Neural progenitor cell (in vitro differentiated cells): ENCODE data around the gene RTN4RL2. TPM values are rescaled to one million over a fixed set of nuclear protein-coding genes. Genes with fewer than 3 reads are reported as not detected.

Source experiments
- DNase-seq: peaks from one replicate; pipeline ENCODE4 v3.0.0-alpha.2; 2016; ENCODE audit warnings: low spot score
- H2AFZ ChIP-seq: fragments of 200-600 bp; sonication (generic); replicated peaks from 2 replicates; pipeline ENCODE4 v1.6.1; 2016; ENCODE audit warnings: antibody characterized with exemption
- H3F3A ChIP-seq: fragments of 200-600 bp; sonication (generic); 2 replicates; pipeline ENCODE4 v1.6.1; 2016; ENCODE audit warnings: antibody characterized with exemption, low read depth
- H3K27ac ChIP-seq: fragments of 200-600 bp; sonication (generic); 2 replicates; pipeline ENCODE4 v1.5.1; 2016; ENCODE audit warnings: mild to moderate bottlenecking
- H3K27me3 ChIP-seq: fragments of 200-600 bp; sonication (generic); 2 replicates; pipeline ENCODE4 v1.6.1; 2016; ENCODE audit warnings: mild to moderate bottlenecking, moderate library complexity
- H3K36me3 ChIP-seq: fragments of 200-600 bp; sonication (generic); 2 replicates; pipeline ENCODE4 v1.5.1; 2016
- H3K4me1 ChIP-seq: fragments of 200-600 bp; sonication (generic); 2 replicates; pipeline ENCODE4 v1.6.1; 2016; ENCODE audit warnings: mixed run types
- H3K4me2 ChIP-seq: fragments of 200-600 bp; sonication (generic); 2 replicates; pipeline ENCODE4 v1.6.1; 2016
- H3K4me3 ChIP-seq: fragments of 200-600 bp; sonication (generic); 2 replicates; pipeline ENCODE4 v1.5.1; 2016
- H3K79me2 ChIP-seq: fragments of 200-600 bp; sonication (generic); 2 replicates; pipeline ENCODE4 v1.6.1; 2016; ENCODE audit warnings: low read depth
- H3K9ac ChIP-seq: fragments of 200-600 bp; sonication (generic); 2 replicates; pipeline ENCODE4 v1.6.1; 2016
- H3K9me3 ChIP-seq: fragments of 200-600 bp; sonication (generic); 2 replicates; pipeline ENCODE4 v1.5.1; 2016; ENCODE audit warnings: low read depth
- H4K20me1 ChIP-seq: fragments of 200-600 bp; sonication (generic); 2 replicates; pipeline ENCODE4 v1.6.1; 2016; ENCODE audit warnings: low read depth
- H3K27ac Mint-ChIP-seq: 3 replicates; pipeline ENCODE4 v1.8.0; 2021; ENCODE audit warnings: mixed read lengths
- H3K27me3 Mint-ChIP-seq: 2 replicates; pipeline ENCODE4 v1.8.0; 2022; ENCODE audit warnings: low read depth, mild to moderate bottlenecking, inconsistent platforms, moderate library complexity, mixed read lengths; ENCODE audit not compliant: insufficient read depth
- H3K36me3 Mint-ChIP-seq: 3 replicates; pipeline ENCODE4 v1.8.0; 2021; ENCODE audit warnings: mixed read lengths
- H3K4me1 Mint-ChIP-seq: 3 replicates; pipeline ENCODE4 v1.8.0; 2021; ENCODE audit warnings: mixed read lengths
- H3K4me3 Mint-ChIP-seq: 3 replicates; pipeline ENCODE4 v1.8.0; 2021; ENCODE audit warnings: mild to moderate bottlenecking, moderate library complexity, mixed read lengths
- H3K9me3 Mint-ChIP-seq: 3 replicates; pipeline ENCODE4 v1.8.0; 2020; ENCODE audit warnings: mixed read lengths
- CTCF ChIP-seq: fragments of 200-600 bp; sonication (generic); IDR thresholded peaks from 2 replicates; pipeline ENCODE4 v1.5.1; 2017; ENCODE audit warnings: antibody characterized with exemption, mild to moderate bottlenecking
- EZH2 ChIP-seq: fragments of 200-600 bp; sonication (generic); IDR thresholded peaks from 2 replicates; pipeline ENCODE4 v1.6.1; 2017; ENCODE audit warnings: antibody characterized with exemption, mild to moderate bottlenecking, moderate library complexity
- EZH2phosphoT487 ChIP-seq: fragments of 200-600 bp; sonication (generic); IDR thresholded peaks from 2 replicates; pipeline ENCODE4 v1.6.1; 2017; ENCODE audit warnings: antibody characterized with exemption
- total RNA-seq: library from RNA; depleted of rRNA; stranded (reverse); fragments of >200 nt; gene quantifications from 2 replicates; pipeline ENCODE4 v1.2.3, GENCODE V29; 2015; ENCODE audit warnings: low replicate concordance

Gene RTN4RL2
- total RNA-seq, 1 donor from 2014 or later: 0.13 TPM

DNA sequence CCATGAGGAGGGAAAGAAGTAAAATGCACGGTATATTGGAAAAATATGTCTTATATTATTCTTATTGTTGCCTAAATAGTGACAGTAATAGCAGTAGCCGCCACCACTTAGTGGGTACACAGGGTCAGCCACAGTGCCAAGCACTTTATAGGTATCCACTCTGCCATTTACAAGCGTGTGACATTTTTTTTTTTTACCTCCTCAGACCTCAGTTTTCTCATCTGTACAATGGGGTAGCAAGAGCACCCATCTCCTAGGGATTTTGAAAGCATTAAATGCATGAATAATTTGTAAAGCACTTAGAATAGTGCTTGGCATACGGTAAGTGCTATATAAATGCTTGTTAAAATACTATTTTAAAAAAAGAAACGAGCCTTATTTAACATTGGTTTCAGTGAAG lies 8.9 kb downstream of the RTN4RL2 start:
- H4K20me1 ChIP-seq: peaks cover 5% of the 10 kb centered on the region
- H3K4me3 ChIP-seq: no peak overlapping the region
- Mint-ChIP-seq H3K9me3 (no peaks in the 10 kb centered on the region), H3K27me3 (peaks cover 17% of the 10 kb centered on the region), H3K27ac (no peak overlapping the region), H3K4me1 (peaks cover 16% of the 10 kb centered on the region), H3K36me3 (peaks cover 2% of the 10 kb centered on the region), H3K4me3 (no peak overlapping the region)
- DNase-seq: no peak
- H3K27me3 ChIP-seq: peaks cover 8% of the 10 kb centered on the region
- H3K9me3 ChIP-seq: no peaks in the 10 kb centered on the region
- TF ChIP-seq EZH2: no peak
- TF ChIP-seq CTCF: no peak
- no peak for TF ChIP-seq EZH2phosphoT487
- peaks cover 10% of the 10 kb centered on the region for H3F3A ChIP-seq
- H2AFZ ChIP-seq: no peak overlapping the region
- no peak overlapping the region for H3K4me2 ChIP-seq
- no peak overlapping the region for H3K9ac ChIP-seq
- H3K79me2 ChIP-seq: no peaks in the 10 kb centered on the region
- no peaks in the 10 kb centered on the region for H3K36me3 ChIP-seq
- H3K4me1 ChIP-seq: peaks cover 4% of the 10 kb centered on the region
- no peak overlapping the region for H3K27ac ChIP-seq

- H2AFZ ChIP-seq: no peak overlapping the region
- H3F3A ChIP-seq: no peaks in the 10 kb centered on the region
- H3K9me3 ChIP-seq: no peaks in the 10 kb centered on the region
- Mint-ChIP-seq H3K36me3 (peaks cover 2% of the 10 kb centered on the region), H3K27ac (no peak overlapping the region), H3K9me3 (no peaks in the 10 kb centered on the region), H3K4me1 (peaks cover 12% of the 10 kb centered on the region), H3K4me3 (no peak overlapping the region), H3K27me3 (peaks cover 24% of the 10 kb centered on the region)
- H3K36me3 ChIP-seq: no peaks in the 10 kb centered on the region
- H3K4me3 ChIP-seq: no peak overlapping the region
- no peaks in the 10 kb centered on the region for H3K79me2 ChIP-seq
- H3K4me2 ChIP-seq: no peak overlapping the region
- peaks cover 30% of the 10 kb centered on the region for H3K27me3 ChIP-seq
- TF ChIP-seq EZH2phosphoT487 (no peak), CTCF (no peak), EZH2 (no peak)
- no peak for DNase-seq
- H3K9ac ChIP-seq: no peak overlapping the region
- peaks cover 9% of the 10 kb centered on the region for H4K20me1 ChIP-seq
- H3K27ac ChIP-seq: no peak overlapping the region
- H3K4me1 ChIP-seq: peaks cover 8% of the 10 kb centered on the region
Measured at GRCh38 chr11:57471496-57471895, 11.2 kb downstream of the RTN4RL2 start.

DNA sequence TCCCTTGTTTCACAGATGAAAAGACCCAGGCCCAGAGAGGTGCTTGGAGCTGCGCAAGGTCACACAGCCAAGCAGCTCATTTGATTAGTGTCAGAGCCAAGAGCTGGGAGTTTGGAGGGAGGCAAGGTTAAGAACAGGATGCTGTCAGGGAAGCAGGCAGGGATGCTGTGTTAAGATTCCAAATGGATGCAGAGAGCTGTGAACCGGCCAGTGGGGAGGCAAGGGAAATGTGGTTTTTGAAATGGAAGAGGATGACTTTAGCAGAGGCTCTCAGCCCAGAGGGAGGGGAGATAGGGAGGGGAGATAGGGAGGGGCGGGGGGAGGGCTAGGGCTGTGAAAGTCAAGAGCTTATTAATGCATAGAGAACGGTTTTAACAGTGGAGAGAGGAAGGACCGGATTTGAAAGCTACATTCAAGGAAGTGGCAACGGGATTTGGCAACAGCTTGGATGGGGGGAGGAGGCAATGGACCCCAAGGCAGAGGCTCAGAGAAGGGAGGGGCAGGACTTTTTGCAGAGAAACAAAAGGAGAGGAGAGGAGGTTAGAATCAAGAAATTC lies 13.0 kb downstream of the RTN4RL2 start:
- Histone ChIP-seq H3K9me3 (no peaks in the 10 kb centered on the region), H3K79me2 (no peaks in the 10 kb centered on the region), H3K4me1 (peaks cover 14% of the 10 kb centered on the region), H3K36me3 (no peaks in the 10 kb centered on the region), H2AFZ (no peak overlapping the region), H3K27ac (no peak overlapping the region), H3K4me3 (no peak overlapping the region), H4K20me1 (peaks cover 16% of the 10 kb centered on the region), H3K4me2 (no peak overlapping the region), H3K9ac (no peak overlapping the region), H3K27me3 (peaks cover 49% of the 10 kb centered on the region), H3F3A (peaks cover 9% of the 10 kb centered on the region)
- no peaks in the 10 kb centered on the region for H3K36me3 Mint-ChIP-seq
- DNase-seq: no peak
- H3K4me1 Mint-ChIP-seq: peaks cover 18% of the 10 kb centered on the region
- no peak for TF ChIP-seq CTCF
- H3K9me3 Mint-ChIP-seq: no peaks in the 10 kb centered on the region
- H3K27me3 Mint-ChIP-seq: peaks cover 40% of the 10 kb centered on the region
- H3K4me3 Mint-ChIP-seq: no peak overlapping the region
- H3K27ac Mint-ChIP-seq: no peak overlapping the region
